Measurements from ENCODE around the gene TCF21.

Gene TCF21

DNA sequence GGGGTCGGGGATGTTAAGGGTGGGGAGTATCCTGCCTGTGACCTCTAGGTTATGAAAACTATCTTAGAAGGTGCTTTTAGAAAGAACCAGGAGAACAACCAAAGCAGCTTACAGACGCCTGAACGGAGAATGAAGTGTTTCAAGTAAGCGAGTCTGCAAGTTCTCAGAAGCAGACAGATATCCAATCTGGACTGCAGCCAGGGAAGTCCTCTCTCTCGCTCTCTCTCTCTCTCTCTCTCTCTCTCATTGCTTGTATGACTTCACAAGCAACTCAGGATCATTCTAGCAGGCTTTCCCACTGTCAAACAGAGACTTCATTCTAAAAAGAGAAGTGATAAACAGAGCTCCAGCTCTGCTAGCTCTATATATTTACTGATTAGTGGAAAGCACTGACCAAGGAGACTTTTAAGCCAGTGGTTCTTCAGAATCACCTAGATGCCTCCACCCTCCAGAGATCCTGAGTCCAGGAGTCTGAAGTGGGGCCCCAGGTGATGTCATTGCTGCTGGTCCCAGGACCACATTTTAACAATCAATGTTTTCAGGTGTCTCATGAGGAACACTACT lies 6.0 kb downstream of the TCF21 start:
- no peak for TF ChIP-seq GATA3 (IDR thresholded peaks at IDR 0.05; ENCODE audit: low read depth, low read length)
- TF ChIP-seq GATA2 (IDR thresholded peaks at IDR 0.05; ENCODE audit: low read depth, low read length), result no peak

- TF ChIP-seq GATA3 (IDR thresholded peaks at IDR 0.05; ENCODE audit: low read depth, low read length), result no peak
- TF ChIP-seq GATA2 (IDR thresholded peaks at IDR 0.05; ENCODE audit: low read depth, low read length), result no peak
These were observed 6.8 kb downstream of the TCF21 start for GRCh38 chr6:133895573-133896343.

DNA sequence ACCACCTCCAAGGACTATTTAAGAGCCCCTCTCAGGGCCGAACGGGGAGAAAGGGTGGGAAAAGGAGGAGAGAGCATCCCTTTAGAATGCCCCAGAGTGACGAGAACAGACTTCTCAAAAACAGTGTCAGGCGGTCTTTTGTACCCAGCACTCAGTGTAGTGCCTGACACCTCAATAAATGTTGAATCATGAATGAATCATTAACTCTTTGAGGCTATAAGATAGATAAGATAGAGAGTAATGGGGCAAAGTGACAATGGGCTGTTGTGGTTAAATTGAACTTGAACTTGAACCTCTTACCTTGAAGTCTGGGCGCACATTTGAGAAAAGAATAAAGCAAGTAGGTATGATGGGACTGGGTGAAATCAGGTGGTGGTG lies 7.4 kb downstream of the TCF21 start:
- TF ChIP-seq GATA2 (IDR thresholded peaks at IDR 0.05; ENCODE audit: low read depth, low read length) (no peak), GATA3 (IDR thresholded peaks at IDR 0.05; ENCODE audit: low read depth, low read length) (no peak)

GRCh38 chr6:133898263-133898662 lies 9.3 kb downstream of the TCF21 start:
- TF ChIP-seq GATA2 (IDR thresholded peaks at IDR 0.05; ENCODE audit: low read depth, low read length) (no peak), GATA3 (IDR thresholded peaks at IDR 0.05; ENCODE audit: low read depth, low read length) (no peak)

DNA sequence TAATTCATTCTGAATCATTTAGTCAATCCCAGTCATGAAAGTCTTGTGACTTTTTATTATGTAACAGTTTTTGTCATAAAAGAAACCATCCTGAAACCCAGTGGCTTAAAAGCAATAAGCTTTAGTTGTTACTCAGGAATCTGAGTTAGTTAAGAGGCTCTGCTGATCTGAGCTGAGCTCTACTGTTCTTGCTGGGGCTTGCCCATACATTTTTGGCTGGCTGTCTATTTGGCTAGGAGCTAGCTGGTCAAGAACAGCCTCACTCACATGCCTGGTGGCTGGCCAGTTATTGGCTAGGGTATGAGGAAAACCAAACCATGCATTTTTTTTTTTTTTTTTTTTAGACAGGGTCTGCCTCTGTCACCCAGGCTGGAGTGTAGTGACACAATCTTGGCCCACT lies 10.6 kb downstream of the TCF21 start:
- TF ChIP-seq GATA2 (IDR thresholded peaks at IDR 0.05; ENCODE audit: low read depth, low read length) (no peak), GATA3 (IDR thresholded peaks at IDR 0.05; ENCODE audit: low read depth, low read length) (no peak)

DNA sequence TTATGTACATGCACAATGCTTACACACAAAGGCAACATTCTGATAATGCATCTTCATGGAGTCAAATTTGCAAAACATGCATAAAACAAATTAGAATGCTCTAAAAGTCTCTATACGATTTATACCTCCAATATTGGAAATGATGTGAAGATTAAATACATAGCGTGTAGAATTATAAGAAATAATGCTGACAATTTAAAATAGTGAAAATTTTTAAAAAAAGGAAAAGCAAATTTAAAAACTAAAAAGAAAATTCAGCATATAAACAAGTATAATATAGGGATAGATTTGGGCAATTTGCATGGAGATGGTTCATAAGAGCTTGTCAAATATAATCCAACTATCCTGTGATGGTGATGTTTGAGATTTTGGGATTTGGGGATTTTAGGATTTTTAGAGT lies 14.9 kb downstream of the TCF21 start:
- no peak for TF ChIP-seq GATA3 (IDR thresholded peaks at IDR 0.05; ENCODE audit: low read depth, low read length)
- TF ChIP-seq GATA2 (IDR thresholded peaks at IDR 0.05; ENCODE audit: low read depth, low read length), result no peak

DNA sequence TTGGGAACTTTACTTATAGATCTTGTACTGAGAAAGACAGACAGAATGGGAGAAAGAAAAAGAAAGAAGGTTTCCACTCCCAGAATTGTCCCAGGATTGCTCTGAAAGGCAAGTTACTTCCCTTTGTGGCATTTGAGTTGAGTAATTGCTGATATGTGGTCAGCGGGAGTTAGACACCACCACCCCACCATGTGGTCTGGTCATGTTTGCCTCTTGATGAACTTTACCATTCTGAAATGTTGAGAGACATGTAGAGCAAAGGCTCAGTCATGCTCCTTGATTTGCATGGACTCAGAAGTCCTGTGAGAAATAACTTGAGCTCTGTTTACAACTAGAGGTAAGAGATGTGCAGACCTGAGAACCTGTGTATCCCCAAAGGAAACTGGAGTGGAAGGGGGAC lies 17.1 kb downstream of the TCF21 start:
- TF ChIP-seq GATA3 (IDR thresholded peaks at IDR 0.05; ENCODE audit: low read depth, low read length), result no peak
- TF ChIP-seq GATA2 (IDR thresholded peaks at IDR 0.05; ENCODE audit: low read depth, low read length), result no peak

GRCh38 chr6:133916650-133917151 lies 27.8 kb downstream of the TCF21 start:
- TF ChIP-seq GATA2 (IDR thresholded peaks at IDR 0.05; ENCODE audit: low read depth, low read length) (no peak), GATA3 (IDR thresholded peaks at IDR 0.05; ENCODE audit: low read depth, low read length) (no peak)

GRCh38 chr6:133917781-133918180 lies 28.9 kb downstream of the TCF21 start:
- TF ChIP-seq GATA3 (IDR thresholded peaks at IDR 0.05; ENCODE audit: low read depth, low read length) (no peak), GATA2 (IDR thresholded peaks at IDR 0.05; ENCODE audit: low read depth, low read length) (no peak)

DNA sequence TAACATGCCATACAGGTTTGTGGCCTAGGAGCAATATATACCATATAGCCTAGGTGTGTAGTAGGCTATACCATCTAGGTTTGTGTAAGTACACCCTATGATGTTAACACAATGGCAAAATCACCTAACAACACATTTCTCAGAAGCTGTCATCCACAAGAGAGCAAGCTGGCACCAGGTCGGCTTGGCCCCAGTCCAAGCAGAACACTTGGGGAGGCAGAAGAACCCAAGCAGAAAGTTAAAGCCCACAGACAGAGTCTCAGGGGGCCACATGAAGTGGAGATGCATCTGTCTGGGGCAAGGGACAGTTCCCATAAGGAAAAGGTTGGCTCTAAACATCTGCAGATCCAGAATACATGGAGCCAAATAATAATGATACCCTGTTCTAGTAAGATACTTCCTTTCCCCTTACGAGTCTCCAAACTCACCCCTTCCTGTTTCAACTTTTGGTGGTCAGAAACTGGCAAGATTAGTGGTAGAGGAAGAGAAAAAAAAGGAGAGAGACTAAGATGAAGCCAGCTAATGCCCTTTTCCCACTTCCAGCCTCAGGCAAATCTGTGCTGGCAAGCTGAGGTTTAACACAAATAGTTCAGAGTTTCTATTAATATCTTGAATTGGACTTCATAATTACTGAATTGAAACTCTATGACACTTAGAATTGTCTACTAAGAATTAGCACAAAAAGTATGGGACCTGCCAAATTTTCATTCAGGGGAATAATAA lies 29.5 kb downstream of the TCF21 start:
- no peak for TF ChIP-seq GATA3 (IDR thresholded peaks at IDR 0.05; ENCODE audit: low read depth, low read length)
- TF ChIP-seq GATA2 (IDR thresholded peaks at IDR 0.05; ENCODE audit: low read depth, low read length), result no peak

- TF ChIP-seq GATA2 (IDR thresholded peaks at IDR 0.05; ENCODE audit: low read depth, low read length) (no peak), GATA3 (IDR thresholded peaks at IDR 0.05; ENCODE audit: low read depth, low read length) (no peak)
These were observed 30.4 kb downstream of the TCF21 start for GRCh38 chr6:133919362-133919761.

GRCh38 chr6:133921249-133921859 lies 32.4 kb downstream of the TCF21 start:
- no peak for TF ChIP-seq GATA3 (IDR thresholded peaks at IDR 0.05; ENCODE audit: low read depth, low read length)
- TF ChIP-seq GATA2 (IDR thresholded peaks at IDR 0.05; ENCODE audit: low read depth, low read length), result no peak

DNA sequence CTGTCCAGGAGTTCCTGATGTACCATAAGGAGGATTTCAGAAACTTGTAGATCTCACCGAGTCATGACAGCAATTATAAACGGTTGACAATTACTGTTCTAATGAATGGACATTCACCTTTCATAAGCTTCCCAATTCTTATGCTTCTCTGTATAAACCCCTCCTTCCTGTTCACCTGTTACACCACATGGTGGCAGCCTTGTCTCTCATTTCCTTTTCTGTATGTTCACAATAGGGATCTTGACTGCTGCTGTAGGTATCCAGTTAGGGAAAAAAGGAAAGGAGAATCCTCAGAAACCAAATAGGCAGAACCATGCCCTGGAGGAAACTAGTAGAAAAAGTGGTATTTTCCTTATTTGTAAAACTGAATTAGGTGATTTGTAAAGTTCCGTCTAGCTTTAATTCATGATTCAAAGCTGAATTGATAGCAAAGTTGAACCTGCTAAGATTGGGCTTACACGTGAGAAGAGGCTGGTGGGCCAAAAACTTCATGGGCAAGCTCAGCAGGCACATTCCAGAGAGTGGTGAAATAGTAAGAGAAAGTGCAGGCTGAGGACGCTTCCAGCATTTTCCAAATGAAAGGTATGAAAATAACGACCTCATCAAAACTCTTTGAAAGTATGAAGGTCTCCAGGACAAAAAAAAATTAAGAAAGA lies 35.2 kb downstream of the TCF21 start:
- TF ChIP-seq GATA3 (IDR thresholded peaks at IDR 0.05; ENCODE audit: low read depth, low read length), result no peak
- TF ChIP-seq GATA2 (IDR thresholded peaks at IDR 0.05; ENCODE audit: low read depth, low read length), result no peak

DNA sequence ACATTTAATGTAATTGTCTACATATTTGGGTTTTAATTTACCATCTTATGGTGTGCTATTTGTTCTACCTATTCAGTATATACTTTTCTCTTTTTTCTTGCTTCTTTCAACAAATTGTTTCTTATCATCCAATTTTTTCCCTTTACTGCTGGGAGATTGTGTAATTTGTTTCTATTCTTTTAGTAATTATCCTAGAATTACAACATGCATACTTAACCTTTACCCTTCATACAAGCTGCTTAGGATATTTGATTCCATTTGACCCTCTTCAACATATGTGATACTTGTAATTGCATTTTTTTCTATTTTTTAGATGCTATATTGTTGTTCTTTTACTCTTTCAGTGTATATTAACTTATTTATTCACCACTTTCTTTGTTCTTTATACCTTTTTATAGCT lies 49.0 kb downstream of the TCF21 start:
- TF ChIP-seq GATA2 (IDR thresholded peaks at IDR 0.05; ENCODE audit: low read depth, low read length) (no peak), GATA3 (IDR thresholded peaks at IDR 0.05; ENCODE audit: low read depth, low read length) (no peak)
